Activated CD8-positive, alpha-beta memory T cell treated with anti-CD3 and anti-CD28 coated beads for 1 hour (primary cell): Measurements from ENCODE around the gene OR51B6.
"Not testable (repeated sequence)": the region's sequence is repeated elsewhere in the genome, so short reads cannot be mapped to it uniquely, and the experiment has no call there.

Experiments used
- DNase-seq, 2 donors: peaks; one replicate each; pipeline ENCODE4 v3.0.0-alpha.2; 2020; ENCODE audit warnings: low read depth in 1 of 2; ENCODE audit errors: extremely low read depth in 1 of 2

The OR51B6 gene

GRCh38 chr11:5364214-5364613 is 12.9 kb downstream of the OR51B6 start:
- no peak for DNase-seq

GRCh38 chr11:5366365-5366764 is 15.1 kb downstream of the OR51B6 start:
- DNase-seq = not testable (repeated sequence)

GRCh38 chr11:5366856-5367255 is 15.5 kb downstream of the OR51B6 start:
- no peak for DNase-seq

GRCh38 chr11:5367448-5368074 is 16.3 kb downstream of the OR51B6 start:
- DNase-seq = no peak

- DNase-seq = no peak
Measured at GRCh38 chr11:5368502-5369043, 17.3 kb downstream of the OR51B6 start.

GRCh38 chr11:5369789-5370188 is 18.5 kb downstream of the OR51B6 start:
- DNase-seq = no peak

GRCh38 chr11:5380740-5381342 is 29.5 kb downstream of the OR51B6 start:
- DNase-seq = no peak

- no peak for DNase-seq
Measured at GRCh38 chr11:5383576-5383975, 32.3 kb downstream of the OR51B6 start, which contains the start of gene OR51M1. OR51M1 (plus strand) TSS chr11:5383812; CDS start chr11:5389399, 5,587 bp downstream.

- DNase-seq = no peak
Measured at GRCh38 chr11:5384335-5384734, 33.0 kb downstream of the OR51B6 start.

GRCh38 chr11:5390210-5390609 is 38.9 kb downstream of the OR51B6 start:
- DNase-seq = no peak

GRCh38 chr11:5394091-5394490 is 42.8 kb downstream of the OR51B6 start:
- no peak for DNase-seq

- DNase-seq = no peak
Measured at GRCh38 chr11:5398936-5399335, 47.6 kb downstream of the OR51B6 start.
